ENCODE measurements around the gene STX1A.

GRCh38 chr7:73740212-73740611 lies 20.7 kb upstream of the STX1A start:
- TF ChIP-seq EP300 (IDR thresholded peaks at IDR 0.05; ENCODE audit: low read depth) (no peak), POLR2AphosphoS5 (IDR thresholded peaks at IDR 0.05) (no peak), CTCF (IDR thresholded peaks at IDR 0.05) (no peak), POLR2A (IDR thresholded peaks at IDR 0.05) (no peak)
